Chondrocyte (in vitro differentiated cells): Measurements from ENCODE around the gene TULP4. TPM values are rescaled to one million over a fixed set of nuclear protein-coding genes. Genes with fewer than 3 reads are reported as not detected.

Experiments used
- DNase-seq: peaks from one replicate; pipeline ENCODE4 v3.0.0; 2021; ENCODE audit warnings: mixed read lengths, low spot score
- H3K27ac Mint-ChIP-seq: one replicate; pipeline ENCODE4 v1.8.0; 2021; ENCODE audit warnings: mild to moderate bottlenecking, moderate library complexity, mixed read lengths; ENCODE audit not compliant: unreplicated experiment
- H3K27me3 Mint-ChIP-seq: 2 replicates; pipeline ENCODE4 v1.8.0; 2021; ENCODE audit warnings: low read depth, mixed read lengths
- H3K36me3 Mint-ChIP-seq: 2 replicates; pipeline ENCODE4 v1.8.0; 2021; ENCODE audit warnings: low read depth, mixed read lengths
- H3K4me1 Mint-ChIP-seq: 2 replicates; pipeline ENCODE4 v1.8.0; 2021; ENCODE audit warnings: low read depth, mild to moderate bottlenecking, mixed read lengths
- H3K4me3 Mint-ChIP-seq: one replicate; pipeline ENCODE4 v1.8.0; 2021; ENCODE audit warnings: mild to moderate bottlenecking, moderate library complexity, mixed read lengths; ENCODE audit not compliant: unreplicated experiment
- H3K9me3 Mint-ChIP-seq: 2 replicates; pipeline ENCODE4 v1.8.0; 2021; ENCODE audit warnings: low read depth, mixed read lengths
- total RNA-seq: library from RNA; stranded (reverse); gene quantifications from 3 replicates; pipeline ENCODE4 v1.2.1, GENCODE V29; 2021
- TF ChIP-seq, protein P1 (sequence below): fragments of 200-600 bp; sonication (generic); IDR thresholded peaks from 2 replicates; pipeline ENCODE4 v1.5.0; 2021; ENCODE audit warnings: antibody characterized with exemption, mild to moderate bottlenecking, moderate library complexity

The TULP4 gene
- total RNA-seq, 1 donor from 2014 or later: 97.7 TPM

DNA sequence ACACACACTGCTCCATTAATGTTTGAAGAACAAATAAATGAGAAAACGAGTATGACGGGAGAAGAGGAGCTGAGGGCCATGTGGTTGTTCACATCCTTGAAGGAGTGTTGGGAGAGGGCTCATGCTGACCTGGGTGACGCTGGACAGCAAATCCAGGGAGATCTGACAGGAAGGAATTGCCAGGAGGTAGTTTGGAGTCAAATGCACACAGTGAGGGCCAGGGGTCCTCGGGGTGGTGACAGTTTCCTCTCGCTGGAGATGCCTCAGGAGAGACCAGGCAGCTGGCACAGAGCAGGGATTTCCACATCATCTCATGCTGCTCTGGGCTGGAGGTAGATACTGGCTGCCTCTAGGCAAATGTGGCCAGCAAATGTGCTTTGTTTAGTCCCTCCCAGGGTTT, 245.7 kb downstream of the TULP4 start:
- no peak overlapping the region for H3K27ac Mint-ChIP-seq

DNA sequence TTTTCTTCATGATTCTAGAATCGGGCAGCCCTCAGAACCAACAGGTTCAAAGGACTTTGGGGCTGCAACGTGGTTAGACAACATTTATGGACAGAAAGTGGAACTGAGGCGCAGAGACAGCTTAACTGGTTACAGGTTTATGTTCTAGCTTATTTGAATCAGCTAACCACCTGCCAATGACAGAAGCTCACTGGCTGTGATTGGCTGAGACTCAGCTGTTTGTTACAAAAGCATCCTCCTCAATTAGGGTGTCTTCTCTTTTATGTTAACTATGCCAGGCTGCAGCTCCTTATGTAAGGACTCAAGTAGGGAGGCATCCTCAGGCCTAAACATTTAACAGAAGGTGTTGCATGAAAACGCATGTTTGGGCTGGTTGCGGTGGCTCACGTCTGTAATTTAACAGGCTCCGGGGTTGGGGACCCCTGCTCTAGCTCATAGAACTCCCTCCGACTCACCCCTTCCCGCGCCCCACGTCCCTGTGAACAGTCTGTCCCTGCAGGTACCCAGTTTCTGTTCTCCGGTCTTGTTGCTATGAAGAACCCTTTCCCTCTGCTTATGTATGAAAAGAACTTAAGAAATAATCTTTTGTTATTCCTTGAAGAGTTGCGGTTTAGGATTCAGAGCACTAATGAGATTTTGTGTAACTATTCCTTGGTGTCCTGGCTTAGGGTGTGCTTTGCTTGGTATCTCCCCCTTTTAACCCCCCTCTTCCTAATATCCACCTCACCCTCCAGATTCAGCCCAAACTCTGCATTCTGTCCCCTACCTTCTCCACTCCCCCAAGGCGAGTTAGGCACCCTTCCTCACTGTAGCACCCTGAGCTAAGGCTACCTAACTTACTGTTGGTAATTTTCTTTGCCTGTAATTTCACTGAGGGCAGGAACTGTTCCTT, 246.4 kb downstream of the TULP4 start:
- H3K4me1 Mint-ChIP-seq: peaks cover 27% of the 10 kb centered on the region
- no peaks in the 10 kb centered on the region for H3K9me3 Mint-ChIP-seq
- peak overlapping the region; percentile 46 for H3K4me3 Mint-ChIP-seq
- H3K27ac Mint-ChIP-seq: no peak overlapping the region
- no peaks in the 10 kb centered on the region for H3K36me3 Mint-ChIP-seq
- no peak for DNase-seq
- TF ChIP-seq, protein P1, sequence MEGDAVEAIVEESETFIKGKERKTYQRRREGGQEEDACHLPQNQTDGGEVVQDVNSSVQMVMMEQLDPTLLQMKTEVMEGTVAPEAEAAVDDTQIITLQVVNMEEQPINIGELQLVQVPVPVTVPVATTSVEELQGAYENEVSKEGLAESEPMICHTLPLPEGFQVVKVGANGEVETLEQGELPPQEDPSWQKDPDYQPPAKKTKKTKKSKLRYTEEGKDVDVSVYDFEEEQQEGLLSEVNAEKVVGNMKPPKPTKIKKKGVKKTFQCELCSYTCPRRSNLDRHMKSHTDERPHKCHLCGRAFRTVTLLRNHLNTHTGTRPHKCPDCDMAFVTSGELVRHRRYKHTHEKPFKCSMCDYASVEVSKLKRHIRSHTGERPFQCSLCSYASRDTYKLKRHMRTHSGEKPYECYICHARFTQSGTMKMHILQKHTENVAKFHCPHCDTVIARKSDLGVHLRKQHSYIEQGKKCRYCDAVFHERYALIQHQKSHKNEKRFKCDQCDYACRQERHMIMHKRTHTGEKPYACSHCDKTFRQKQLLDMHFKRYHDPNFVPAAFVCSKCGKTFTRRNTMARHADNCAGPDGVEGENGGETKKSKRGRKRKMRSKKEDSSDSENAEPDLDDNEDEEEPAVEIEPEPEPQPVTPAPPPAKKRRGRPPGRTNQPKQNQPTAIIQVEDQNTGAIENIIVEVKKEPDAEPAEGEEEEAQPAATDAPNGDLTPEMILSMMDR: no peak
- H3K27me3 Mint-ChIP-seq: no peaks in the 10 kb centered on the region

More for the DNA sequence above, 245.7 kb downstream of the TULP4 start:
- Mint-ChIP-seq H3K4me3 (no peak overlapping the region), H3K36me3 (no peaks in the 10 kb centered on the region), H3K9me3 (no peaks in the 10 kb centered on the region), H3K4me1 (peaks cover 25% of the 10 kb centered on the region), H3K27me3 (no peaks in the 10 kb centered on the region)
- DNase-seq: no peak
- TF ChIP-seq, protein P1: no peak

DNA sequence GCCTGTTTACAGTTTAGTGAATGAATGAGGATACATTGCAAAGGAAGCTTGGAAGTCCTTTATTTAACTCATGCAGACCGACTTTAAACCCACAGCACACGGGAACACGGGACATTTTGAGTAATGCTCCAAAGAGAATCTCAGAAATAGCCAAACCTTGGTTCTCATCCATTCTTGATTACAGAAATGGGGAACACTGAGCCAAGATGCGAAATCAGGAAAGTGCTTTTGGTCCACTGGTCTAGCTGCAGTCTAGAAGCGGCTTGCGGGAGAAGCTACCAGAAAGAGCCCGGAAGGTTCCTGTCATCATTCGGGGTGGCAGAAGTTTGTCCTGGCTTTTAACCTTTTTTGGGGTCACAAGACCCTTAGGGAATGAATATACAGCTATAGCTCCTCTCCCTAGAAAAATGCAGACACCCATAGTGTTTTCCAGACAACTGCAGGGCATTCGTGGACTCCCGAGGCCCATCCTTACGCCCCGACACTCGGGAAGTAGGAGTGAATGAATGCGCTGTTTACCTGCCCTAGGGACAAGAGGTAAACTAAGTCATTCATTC, 247.2 kb downstream of the TULP4 start:
- peak overlapping the region; percentile 41 for H3K27ac Mint-ChIP-seq
- H3K27me3 Mint-ChIP-seq: no peaks in the 10 kb centered on the region
- no peaks in the 10 kb centered on the region for H3K36me3 Mint-ChIP-seq
- TF ChIP-seq, protein P1: no peak
- DNase-seq: no peak
- peak overlapping the region; percentile 46 for H3K4me3 Mint-ChIP-seq
- H3K4me1 Mint-ChIP-seq: peaks cover 30% of the 10 kb centered on the region
- H3K9me3 Mint-ChIP-seq: no peaks in the 10 kb centered on the region

DNA sequence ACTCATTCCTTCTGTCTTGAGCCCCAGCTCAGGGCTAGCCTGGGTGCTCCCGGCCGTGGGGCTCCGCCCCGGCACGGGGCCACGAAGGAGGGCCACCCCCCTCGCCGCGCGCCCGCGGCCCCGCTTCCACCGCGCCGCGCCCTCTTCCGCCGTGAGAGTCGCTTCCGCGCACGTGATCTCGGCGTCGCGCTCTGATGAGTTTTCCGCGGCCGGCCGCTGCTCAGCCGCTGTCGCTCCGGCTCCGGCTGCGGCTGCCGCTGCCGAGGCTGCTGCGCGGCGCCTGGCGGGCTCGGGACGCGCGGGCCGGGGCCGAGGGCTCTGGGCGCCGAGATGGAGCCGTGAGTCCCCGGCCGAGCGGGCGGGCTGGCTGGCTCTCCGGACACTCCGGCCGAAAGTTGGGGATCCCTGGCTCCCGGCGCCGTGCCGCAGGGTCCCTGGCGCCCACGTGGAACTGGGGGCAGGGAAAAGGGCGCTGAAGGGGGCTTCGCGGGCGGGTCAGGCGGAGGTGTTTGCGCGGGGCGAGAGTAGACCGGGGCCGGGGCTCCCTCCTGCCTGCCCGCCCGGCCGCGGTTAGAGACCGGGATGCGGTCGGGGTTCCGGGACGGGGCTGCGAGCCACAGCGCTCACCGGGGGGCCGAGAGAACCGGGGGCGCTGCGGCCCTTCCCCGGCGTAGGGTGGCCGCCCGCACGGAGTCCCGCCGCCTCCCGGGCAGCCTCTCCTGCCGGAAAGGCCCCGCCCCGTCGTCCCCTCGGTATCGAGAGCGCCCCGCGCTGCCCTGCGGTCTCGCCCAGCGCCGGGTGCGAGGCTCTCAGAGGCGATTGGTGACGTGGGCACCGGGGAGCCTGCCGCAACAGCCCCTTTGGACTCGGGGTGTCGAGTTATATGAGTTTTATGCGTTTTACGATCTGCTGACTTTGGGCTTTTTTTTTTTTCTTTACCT, 247.9 kb downstream of the TULP4 start, which contains the start of gene TMEM181:
Gene TMEM181 (plus strand): TSS at position 197 of the 941 bp plus-strand sequence. CDS start 134 bp downstream, at position 331.
- peak within 1 kb of the TSS; percentile 98 for H3K4me3 Mint-ChIP-seq
- no peak for DNase-seq
- H3K4me1 Mint-ChIP-seq: peaks cover 32% of the 10 kb centered on the region
- no peaks in the 10 kb centered on the region for H3K9me3 Mint-ChIP-seq
- TF ChIP-seq, protein P1: peak; percentile 21
- no peaks in the 10 kb centered on the region for H3K27me3 Mint-ChIP-seq
- H3K27ac Mint-ChIP-seq: peak within 1 kb of the TSS; percentile 89
- no peaks in the 10 kb centered on the region for H3K36me3 Mint-ChIP-seq
